HepG2 (cell line): ENCODE data around the gene LCA5. TPM values are rescaled to one million over a fixed set of nuclear protein-coding genes. Genes with fewer than 3 reads are reported as not detected.

Source experiments
- FOXA1 ChIP-seq, 2 experiments: fragments of 450-650 bp in 1 of 2; sonication (generic) in 1 of 2; formaldehyde crosslinking in 1 of 2; IDR thresholded peaks; 2 replicates each; pipeline versions ENCODE4 v1.4.0 to v1.6.1; 2016 to 2020; ENCODE audit warnings: missing genetic modification reagents in 1 of 2
- FOXO1 ChIP-seq: sonication (generic); formaldehyde crosslinking; IDR thresholded peaks from 2 replicates; pipeline ENCODE4 v1.4.0; 2020; ENCODE audit warnings: missing genetic modification reagents
- PHB2 ChIP-seq: fragments of 450-650 bp; IDR thresholded peaks from 2 replicates; pipeline ENCODE4 v1.6.1; 2018; ENCODE audit not compliant: partially characterized antibody
- TARDBP ChIP-seq: sonication (generic); formaldehyde crosslinking; IDR thresholded peaks from 2 replicates; pipeline ENCODE4 v1.8.0; 2022; ENCODE audit warnings: mild to moderate bottlenecking, missing genetic modification reagents
- ZBTB20 ChIP-seq: sonication (generic); formaldehyde crosslinking; IDR thresholded peaks from 2 replicates; pipeline ENCODE4 v1.8.1; 2023; ENCODE audit warnings: missing genetic modification reagents, low read depth, mild to moderate bottlenecking, borderline replicate concordance
- ZNF10 ChIP-seq: sonication (generic); formaldehyde crosslinking; IDR thresholded peaks from 2 replicates; pipeline ENCODE4 v1.4.0; 2020; ENCODE audit warnings: mild to moderate bottlenecking, low read depth, missing genetic modification reagents, borderline replicate concordance
- ZNF101 ChIP-seq: sonication (generic); formaldehyde crosslinking; IDR thresholded peaks from 2 replicates; pipeline ENCODE4 v1.4.0; 2020; ENCODE audit warnings: mild to moderate bottlenecking, low read depth, missing genetic modification reagents, borderline replicate concordance
- ZNF652 ChIP-seq: IDR thresholded peaks from 2 replicates; pipeline ENCODE4 v1.6.1; 2016; ENCODE audit warnings: low read depth, borderline replicate concordance
- ZNF841 ChIP-seq: sonication (generic); formaldehyde crosslinking; IDR thresholded peaks from 2 replicates; pipeline ENCODE4 v1.8.1; 2023; ENCODE audit warnings: missing genetic modification reagents, borderline replicate concordance
- polyA plus RNA-seq, 8 experiments: library from polyadenylated mRNA; depleted of rRNA in 3 of 8; stranded (reverse) in 7 of 8; unstranded in 1 of 8; fragments of >200 nt; fragmentation: Illumina TruSeq in 4 of 8; extraction: Trizol in 4 of 8; gene quantifications; 2 replicates each; pipeline versions ENCODE4 v1.2.1 to v1.2.3, GENCODE V29; 2011 to 2016; ENCODE audit warnings: low read depth in 4 of 8, missing spikeins in 1 of 8, mixed read lengths in 1 of 8; ENCODE audit not compliant: insufficient read depth in 1 of 8
- total RNA-seq, 5 experiments: library from RNA; depleted of rRNA; stranded (reverse); fragments of >200 nt; fragmentation: Illumina TruSeq; extraction: Trizol; gene quantifications; 2 replicates each; pipeline ENCODE4 v1.2.3, GENCODE V29; 2016; ENCODE audit warnings: low read depth in 1 of 5
- TF ChIP-seq, protein P1 (sequence below), 2 experiments: IDR thresholded peaks; 2 replicates each; pipeline ENCODE4 v1.6.1; 2011 to 2012; ENCODE audit warnings: low read length in 2 of 2, borderline replicate concordance in 1 of 2, low read depth in 1 of 2, mild to moderate bottlenecking in 1 of 2, moderate library complexity in 1 of 2
- TF ChIP-seq, protein P2 (sequence below): sonication (generic); formaldehyde crosslinking; conservative IDR thresholded peaks from 2 replicates; pipeline ENCODE4 v1.4.0; 2020; ENCODE audit warnings: mild to moderate bottlenecking, missing genetic modification reagents, moderate library complexity
- TF ChIP-seq, protein P3 (sequence below): sonication (generic); formaldehyde crosslinking; IDR thresholded peaks from 2 replicates; pipeline ENCODE4 v1.4.0; 2020; ENCODE audit warnings: missing genetic modification reagents
- TF ChIP-seq, protein P4 (sequence below): sonication (generic); formaldehyde crosslinking; IDR thresholded peaks from 2 replicates; pipeline ENCODE4 v1.8.1; 2022; ENCODE audit warnings: low read depth, mild to moderate bottlenecking, missing genetic modification reagents
- TF ChIP-seq, protein P5 (sequence below): fragments of 450-650 bp; IDR thresholded peaks from 2 replicates; pipeline ENCODE4 v1.6.1; 2017

LCA5 gene
- total and polyA plus RNA-seq, 2 of the 13 experiments (the other 11 are each of a cell fraction or from before 2014, with no cell fraction given) = 0.84 to 4.6 TPM

DNA sequence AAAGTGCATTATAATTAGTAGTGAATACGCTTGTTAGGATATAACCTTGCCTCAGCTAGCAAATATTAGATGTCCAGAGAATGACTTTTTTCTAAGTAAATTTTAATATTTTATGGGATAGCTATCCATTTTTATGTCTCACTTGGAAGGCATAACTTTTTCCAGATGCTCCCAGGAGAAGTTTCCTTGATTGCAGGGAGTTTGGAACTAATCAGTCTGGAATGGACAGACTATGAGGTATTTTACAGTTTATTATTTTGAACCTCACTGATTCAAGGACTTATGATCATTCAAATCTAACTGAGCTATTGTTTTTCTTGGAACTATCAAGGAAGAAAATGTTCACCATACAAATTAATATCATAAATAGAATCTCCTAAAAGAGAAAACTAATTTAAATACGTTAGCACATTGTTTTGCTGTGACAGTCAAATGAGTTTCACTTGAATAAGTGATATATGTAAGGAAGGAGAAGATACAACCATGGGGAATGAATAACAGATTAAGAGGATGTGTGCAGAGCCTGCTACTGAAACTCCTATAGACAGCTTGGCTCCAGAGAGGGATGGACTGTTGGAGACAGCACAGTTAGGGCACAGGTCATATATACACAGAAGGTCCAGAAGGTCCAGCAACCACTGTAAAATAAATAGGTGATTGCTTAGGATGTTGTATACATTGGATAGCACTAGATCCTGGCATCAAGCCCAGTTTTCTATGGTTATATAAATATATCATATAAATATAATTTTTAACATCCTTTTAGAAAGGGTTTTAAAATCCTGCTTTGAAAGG, 20.6 kb upstream of the LCA5 start (continued):
- TF ChIP-seq, protein P1, sequence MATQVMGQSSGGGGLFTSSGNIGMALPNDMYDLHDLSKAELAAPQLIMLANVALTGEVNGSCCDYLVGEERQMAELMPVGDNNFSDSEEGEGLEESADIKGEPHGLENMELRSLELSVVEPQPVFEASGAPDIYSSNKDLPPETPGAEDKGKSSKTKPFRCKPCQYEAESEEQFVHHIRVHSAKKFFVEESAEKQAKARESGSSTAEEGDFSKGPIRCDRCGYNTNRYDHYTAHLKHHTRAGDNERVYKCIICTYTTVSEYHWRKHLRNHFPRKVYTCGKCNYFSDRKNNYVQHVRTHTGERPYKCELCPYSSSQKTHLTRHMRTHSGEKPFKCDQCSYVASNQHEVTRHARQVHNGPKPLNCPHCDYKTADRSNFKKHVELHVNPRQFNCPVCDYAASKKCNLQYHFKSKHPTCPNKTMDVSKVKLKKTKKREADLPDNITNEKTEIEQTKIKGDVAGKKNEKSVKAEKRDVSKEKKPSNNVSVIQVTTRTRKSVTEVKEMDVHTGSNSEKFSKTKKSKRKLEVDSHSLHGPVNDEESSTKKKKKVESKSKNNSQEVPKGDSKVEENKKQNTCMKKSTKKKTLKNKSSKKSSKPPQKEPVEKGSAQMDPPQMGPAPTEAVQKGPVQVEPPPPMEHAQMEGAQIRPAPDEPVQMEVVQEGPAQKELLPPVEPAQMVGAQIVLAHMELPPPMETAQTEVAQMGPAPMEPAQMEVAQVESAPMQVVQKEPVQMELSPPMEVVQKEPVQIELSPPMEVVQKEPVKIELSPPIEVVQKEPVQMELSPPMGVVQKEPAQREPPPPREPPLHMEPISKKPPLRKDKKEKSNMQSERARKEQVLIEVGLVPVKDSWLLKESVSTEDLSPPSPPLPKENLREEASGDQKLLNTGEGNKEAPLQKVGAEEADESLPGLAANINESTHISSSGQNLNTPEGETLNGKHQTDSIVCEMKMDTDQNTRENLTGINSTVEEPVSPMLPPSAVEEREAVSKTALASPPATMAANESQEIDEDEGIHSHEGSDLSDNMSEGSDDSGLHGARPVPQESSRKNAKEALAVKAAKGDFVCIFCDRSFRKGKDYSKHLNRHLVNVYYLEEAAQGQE (IDR thresholded peaks at IDR 0.05; ENCODE audit: borderline replicate concordance in 1 of 2, low read depth in 1 of 2, low read length in 2 of 2) = peak in 1 of 2 experiments; percentile 60; a peak in 2 of 4 replicates
- TF ChIP-seq ZNF652 (no peak), PHB2 (no peak), ZNF841 (no peak), ZBTB20 (CRISPR knock-in tag) (peak; percentile 99), ZNF10 (CRISPR knock-in tag) (no peak), FOXO1 (CRISPR knock-in tag) (no peak), ZNF101 (no peak), TARDBP (CRISPR knock-in tag) (no peak), FOXA1 (IDR thresholded peaks at IDR 0.05) (0 out of 2 replicates have a peak, but pooled peaks have one; percentile 15), FOXA1 (CRISPR knock-in tag; IDR thresholded peaks at IDR 0.05) (peak; percentile 62; the same call in 1 of the 2 replicates)
- TF ChIP-seq, protein P2, sequence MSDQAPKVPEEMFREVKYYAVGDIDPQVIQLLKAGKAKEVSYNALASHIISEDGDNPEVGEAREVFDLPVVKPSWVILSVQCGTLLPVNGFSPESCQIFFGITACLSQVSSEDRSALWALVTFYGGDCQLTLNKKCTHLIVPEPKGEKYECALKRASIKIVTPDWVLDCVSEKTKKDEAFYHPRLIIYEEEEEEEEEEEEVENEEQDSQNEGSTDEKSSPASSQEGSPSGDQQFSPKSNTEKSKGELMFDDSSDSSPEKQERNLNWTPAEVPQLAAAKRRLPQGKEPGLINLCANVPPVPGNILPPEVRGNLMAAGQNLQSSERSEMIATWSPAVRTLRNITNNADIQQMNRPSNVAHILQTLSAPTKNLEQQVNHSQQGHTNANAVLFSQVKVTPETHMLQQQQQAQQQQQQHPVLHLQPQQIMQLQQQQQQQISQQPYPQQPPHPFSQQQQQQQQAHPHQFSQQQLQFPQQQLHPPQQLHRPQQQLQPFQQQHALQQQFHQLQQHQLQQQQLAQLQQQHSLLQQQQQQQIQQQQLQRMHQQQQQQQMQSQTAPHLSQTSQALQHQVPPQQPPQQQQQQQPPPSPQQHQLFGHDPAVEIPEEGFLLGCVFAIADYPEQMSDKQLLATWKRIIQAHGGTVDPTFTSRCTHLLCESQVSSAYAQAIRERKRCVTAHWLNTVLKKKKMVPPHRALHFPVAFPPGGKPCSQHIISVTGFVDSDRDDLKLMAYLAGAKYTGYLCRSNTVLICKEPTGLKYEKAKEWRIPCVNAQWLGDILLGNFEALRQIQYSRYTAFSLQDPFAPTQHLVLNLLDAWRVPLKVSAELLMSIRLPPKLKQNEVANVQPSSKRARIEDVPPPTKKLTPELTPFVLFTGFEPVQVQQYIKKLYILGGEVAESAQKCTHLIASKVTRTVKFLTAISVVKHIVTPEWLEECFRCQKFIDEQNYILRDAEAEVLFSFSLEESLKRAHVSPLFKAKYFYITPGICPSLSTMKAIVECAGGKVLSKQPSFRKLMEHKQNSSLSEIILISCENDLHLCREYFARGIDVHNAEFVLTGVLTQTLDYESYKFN (CRISPR knock-in tag) = peak; percentile 65
- TF ChIP-seq, protein P3, sequence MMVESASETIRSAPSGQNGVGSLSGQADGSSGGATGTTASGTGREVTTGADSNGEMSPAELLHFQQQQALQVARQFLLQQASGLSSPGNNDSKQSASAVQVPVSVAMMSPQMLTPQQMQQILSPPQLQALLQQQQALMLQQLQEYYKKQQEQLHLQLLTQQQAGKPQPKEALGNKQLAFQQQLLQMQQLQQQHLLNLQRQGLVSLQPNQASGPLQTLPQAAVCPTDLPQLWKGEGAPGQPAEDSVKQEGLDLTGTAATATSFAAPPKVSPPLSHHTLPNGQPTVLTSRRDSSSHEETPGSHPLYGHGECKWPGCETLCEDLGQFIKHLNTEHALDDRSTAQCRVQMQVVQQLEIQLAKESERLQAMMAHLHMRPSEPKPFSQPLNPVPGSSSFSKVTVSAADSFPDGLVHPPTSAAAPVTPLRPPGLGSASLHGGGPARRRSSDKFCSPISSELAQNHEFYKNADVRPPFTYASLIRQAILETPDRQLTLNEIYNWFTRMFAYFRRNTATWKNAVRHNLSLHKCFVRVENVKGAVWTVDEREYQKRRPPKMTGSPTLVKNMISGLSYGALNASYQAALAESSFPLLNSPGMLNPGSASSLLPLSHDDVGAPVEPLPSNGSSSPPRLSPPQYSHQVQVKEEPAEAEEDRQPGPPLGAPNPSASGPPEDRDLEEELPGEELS = peak; percentile 50
- TF ChIP-seq, protein P4, sequence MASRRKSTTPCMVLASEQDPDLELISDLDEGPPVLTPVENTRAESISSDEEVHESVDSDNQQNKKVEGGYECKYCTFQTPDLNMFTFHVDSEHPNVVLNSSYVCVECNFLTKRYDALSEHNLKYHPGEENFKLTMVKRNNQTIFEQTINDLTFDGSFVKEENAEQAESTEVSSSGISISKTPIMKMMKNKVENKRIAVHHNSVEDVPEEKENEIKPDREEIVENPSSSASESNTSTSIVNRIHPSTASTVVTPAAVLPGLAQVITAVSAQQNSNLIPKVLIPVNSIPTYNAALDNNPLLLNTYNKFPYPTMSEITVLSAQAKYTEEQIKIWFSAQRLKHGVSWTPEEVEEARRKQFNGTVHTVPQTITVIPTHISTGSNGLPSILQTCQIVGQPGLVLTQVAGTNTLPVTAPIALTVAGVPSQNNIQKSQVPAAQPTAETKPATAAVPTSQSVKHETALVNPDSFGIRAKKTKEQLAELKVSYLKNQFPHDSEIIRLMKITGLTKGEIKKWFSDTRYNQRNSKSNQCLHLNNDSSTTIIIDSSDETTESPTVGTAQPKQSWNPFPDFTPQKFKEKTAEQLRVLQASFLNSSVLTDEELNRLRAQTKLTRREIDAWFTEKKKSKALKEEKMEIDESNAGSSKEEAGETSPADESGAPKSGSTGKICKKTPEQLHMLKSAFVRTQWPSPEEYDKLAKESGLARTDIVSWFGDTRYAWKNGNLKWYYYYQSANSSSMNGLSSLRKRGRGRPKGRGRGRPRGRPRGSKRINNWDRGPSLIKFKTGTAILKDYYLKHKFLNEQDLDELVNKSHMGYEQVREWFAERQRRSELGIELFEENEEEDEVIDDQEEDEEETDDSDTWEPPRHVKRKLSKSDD (CRISPR knock-in tag) = no peak
- TF ChIP-seq, protein P5, sequence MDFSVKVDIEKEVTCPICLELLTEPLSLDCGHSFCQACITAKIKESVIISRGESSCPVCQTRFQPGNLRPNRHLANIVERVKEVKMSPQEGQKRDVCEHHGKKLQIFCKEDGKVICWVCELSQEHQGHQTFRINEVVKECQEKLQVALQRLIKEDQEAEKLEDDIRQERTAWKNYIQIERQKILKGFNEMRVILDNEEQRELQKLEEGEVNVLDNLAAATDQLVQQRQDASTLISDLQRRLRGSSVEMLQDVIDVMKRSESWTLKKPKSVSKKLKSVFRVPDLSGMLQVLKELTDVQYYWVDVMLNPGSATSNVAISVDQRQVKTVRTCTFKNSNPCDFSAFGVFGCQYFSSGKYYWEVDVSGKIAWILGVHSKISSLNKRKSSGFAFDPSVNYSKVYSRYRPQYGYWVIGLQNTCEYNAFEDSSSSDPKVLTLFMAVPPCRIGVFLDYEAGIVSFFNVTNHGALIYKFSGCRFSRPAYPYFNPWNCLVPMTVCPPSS = no peak
